Activated T-cell treated with anti-CD3 and anti-CD28 coated beads, Interleukin-2, amount 50 U/mL, for 1 hour (primary cell): ENCODE measurements around the gene CYB5R3.
"Not testable (repeated sequence)": the region's sequence is repeated elsewhere in the genome, so short reads cannot be mapped to it uniquely, and the experiment has no call there.

Experiments used
- DNase-seq: peaks from one replicate; pipeline ENCODE4 v3.0.0-alpha.2; 2020

CYB5R3 gene

DNA sequence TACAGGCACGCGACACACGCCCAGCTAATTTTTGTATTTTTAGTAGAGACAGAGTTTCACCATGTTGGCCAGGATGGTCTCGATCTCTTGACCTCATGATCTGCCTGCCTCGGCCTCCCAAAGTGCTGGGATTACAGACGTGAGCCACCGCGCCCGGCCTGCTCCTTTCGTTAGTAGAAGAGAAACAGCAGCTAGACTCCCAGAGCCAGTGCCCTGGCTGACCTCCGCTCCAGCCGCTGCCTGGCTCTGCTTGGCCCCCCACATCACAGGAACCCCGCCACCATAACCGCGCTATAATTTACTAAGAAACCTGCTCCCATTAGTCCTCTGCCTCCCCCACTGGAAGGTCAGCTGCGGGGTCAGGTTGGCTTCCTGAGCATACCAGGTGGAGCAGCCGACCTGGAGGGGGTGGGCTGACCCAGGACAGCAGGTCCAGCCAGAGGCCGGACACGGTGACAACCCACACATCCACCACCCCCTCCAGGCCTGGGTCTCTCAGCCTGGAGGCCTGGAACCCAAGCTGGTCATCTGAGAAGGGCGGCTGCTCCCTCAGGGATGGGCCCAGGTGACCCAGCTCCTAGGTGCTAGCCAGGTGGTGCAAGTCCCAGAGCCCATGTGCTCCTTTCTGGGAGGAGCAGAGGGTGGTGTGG is 27.0 kb downstream of the CYB5R3 start:
- DNase-seq: no peak

DNA sequence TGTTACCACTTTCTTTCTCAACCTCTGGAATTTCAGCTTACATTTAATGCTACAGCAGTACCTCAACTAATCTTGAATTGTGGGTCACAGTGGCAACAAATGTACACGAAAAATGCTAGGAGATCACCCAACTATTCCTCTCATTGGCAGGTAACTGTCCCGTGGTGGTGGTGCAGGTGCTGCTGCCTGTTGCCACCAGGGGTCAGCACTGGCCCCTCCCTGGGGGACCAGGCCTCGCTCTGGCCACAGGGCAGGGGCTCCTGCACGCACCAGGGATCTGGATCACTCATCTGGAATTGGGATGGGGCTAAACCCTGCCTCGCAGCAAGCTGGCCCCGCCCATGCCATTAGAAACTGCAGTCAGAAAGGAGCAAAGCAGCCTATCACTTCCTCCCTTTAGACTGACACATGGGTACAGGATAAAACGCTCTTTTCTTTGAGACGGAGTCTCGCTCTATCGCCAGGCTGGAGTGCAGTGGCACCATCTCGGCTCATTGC is 27.6 kb downstream of the CYB5R3 start:
- peak; percentile 62 for DNase-seq

DNA sequence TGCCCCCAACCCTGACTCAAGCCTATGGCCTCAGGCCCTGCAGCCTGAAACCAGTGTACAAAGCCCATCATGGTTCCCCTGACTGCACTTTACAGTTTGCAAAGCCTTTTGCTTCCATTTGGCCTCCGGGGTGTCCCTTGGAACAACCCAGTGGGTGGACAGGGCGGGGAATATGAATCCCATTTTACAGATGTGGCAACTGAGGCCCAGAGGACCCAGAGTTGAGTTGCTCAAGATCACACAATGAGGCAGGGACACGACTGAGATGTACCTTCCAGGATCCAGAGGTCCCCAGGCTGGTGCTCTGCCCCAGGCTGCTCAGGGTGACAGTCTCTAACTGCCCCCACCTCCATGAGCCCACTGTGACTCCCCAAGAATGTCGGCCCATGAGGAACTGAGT is 29.1 kb downstream of the CYB5R3 start:
- DNase-seq: no peak

DNA sequence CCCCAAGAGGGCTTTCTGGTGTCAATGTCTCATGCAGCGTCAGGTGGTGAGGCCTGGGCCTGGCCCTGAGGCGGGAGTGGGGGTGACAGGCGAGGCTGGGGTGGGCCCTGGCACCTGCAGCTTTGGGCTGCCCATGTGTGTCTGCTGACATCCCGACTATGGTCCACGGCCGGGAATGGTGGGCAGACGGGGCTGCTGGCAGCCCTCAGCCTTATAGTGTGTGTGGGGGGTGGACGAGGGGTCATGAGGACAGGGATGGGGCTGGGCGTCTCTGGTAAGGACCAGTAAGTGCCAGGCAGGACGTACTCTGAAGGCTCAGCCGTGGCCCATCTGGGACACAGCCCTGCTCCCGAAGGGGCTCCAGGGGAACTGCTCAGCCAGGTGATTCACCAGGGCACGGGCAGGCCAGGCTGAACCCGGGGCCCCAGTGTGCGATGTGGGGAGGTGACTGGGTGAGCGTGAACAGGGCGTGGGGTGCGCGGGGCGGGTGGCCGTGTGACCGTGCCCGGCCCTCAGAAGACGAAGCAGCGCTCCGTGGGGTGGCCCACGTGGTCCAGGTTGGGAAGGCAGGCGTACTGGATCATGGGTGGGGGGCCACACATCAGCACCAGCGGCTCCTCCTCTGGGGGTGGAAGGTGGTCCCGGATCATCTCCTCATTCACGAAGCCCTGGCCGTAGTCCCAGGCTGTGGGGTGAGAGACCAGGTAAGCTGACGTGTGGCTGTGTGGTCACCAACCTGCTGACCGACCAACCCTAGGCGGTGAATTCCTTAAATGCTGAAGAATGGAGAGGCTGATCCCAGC is 29.7 kb downstream of the CYB5R3 start:
- DNase-seq: no peak

DNA sequence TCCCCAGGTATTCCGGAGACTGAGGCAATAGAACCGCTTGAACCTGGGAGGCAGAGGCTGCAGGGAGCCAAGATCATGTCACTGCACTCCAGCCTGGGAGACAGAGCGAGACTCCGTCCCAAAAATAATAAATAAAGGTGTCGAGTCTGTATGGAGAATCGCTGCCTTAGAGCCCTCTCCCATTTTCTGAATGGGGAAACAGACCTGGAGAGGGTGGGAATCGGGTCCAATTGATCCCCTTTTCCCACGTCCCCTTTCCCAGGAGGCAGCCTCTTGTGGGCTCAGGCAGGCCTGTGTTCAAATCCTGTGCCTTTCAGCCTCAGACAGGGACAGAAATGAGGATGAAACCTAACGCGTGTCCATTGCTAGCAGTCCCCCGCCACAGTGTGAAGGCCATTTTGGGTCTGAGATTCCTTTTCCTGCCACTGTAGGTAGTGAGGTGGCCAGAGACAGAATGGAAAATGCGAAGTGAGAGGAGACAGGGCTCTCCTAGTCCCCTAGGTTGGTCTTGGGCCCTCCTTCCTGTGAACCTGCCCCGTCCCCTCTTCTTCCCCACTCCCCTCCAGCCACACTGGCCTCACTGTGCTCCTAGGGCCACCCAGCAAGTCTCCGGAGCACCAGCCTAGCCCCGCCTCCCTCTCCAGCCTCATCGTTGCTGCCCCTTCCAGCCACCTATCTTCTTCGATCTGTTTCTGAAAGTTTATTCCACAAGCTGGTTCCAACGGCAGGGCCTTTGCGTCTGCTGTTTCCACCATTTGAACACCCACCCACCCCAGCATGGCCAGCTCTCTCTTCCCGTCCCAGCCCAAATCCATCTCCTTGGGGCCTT is 31.8 kb downstream of the CYB5R3 start:
- no peak for DNase-seq

DNA sequence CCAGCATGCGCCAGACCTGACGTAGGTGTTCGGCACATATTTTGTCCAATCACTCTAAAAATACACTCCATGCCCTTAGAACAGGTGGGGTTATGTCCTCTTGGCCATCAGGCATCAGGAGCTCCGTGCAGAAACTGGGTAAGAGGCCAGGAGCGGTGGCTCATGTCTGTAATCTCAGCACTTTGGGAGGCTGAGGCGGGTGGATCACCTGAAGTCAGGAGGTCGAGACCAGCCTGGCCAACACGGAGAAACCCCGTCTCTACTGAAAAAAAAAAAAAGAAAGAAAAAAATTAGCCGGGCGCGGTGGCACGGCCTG is 33.4 kb downstream of the CYB5R3 start:
- DNase-seq: not testable (repeated sequence)

DNA sequence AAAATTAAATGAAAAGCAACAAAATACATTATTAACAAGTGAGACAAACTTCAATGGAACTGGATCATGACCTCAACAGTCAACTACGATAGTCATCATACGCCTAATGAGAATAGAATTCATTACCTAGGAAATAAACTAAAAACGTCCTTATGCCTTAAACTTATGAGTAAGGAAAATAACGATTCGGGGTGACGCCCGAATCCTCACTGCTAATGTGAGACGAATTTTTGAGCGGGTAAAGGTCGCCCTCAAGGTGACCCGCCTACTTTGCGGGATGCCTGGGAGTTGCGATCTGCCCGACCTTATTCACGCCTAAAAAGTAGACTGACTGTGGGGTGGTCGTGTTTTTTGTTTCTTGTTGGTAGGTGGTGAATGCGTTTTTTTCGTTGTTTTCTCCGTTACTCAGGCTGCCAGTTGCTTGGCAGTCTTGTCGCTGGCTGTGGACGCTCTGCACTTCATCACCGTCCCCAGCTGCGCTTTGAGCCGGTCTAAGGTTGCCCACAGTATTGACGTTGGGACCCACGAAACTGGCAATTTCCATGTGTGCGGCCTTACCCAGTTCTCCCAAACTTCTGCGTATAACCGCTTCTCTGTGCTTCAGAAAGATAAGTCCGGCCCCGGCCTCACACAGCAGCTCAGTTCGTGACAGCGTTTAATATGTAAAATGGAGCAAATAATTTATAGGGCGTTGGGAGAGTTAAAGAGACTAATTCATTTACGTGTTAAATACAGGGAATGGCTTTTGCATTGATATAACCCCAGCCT is 33.9 kb downstream of the CYB5R3 start:
- DNase-seq: peak; percentile 81

DNA sequence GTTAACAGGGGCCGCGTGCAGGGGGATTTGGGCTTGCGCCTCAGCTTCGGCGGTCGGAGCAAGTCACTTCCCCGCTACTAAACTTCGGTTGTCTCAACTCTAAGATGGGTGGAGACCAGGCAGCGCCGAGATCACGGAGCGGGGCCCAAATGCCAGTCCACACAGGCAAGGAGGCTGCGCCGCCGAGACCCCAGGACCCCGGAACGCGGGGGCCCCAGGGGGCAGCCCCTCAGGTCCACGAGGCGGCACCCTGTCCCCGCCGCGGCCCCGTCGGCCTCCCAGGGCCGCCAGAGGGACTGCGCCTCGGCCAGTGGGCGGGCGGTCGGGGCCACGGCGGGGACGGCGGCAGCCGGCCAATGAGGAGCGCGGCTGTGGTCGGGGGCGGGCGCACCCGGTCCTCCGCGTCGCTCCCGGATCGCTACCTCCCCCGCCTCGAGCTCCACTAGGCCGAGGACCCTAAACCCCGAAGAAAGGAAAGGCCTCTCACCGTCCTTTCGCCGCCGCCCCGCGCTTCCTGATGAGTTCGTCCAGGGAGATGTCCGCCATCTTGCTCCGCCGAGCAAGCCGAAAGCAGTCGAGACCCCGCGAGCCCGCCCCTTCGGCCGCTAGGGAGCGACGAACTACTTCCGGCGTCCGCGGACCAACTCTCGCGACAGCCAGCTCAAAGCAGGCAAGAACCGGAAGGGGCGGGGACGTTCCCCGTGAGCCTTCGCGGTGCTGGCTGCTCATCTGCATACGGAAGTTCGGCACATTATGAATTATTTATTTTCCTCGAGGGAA is 34.7 kb downstream of the CYB5R3 start, which contains the start of gene POLDIP3:
Gene POLDIP3 (minus strand): TSS at position 572 of the 780 bp plus-strand sequence. CDS start 26 bp downstream, at position 546.
- peak; percentile 98 for DNase-seq

DNA sequence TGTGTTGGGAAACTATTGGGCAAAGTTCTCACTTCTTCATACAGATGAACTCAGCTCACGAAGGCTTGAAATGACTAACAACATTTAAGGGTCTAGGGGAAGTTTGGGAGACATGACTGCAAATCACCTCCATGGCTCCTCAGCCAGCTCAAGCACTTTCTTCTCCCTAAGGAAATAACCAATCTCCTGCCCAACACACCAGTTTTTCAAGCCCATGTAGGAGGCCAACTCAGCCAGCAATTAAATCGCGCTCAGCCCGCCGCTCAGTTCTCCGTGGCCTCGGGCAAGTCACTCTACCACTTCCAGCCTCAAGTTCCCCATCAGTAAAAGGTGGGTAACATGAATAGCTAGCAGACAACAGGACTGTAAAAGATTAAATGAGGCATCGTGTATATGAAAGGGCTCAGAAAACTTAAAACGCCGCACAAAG is 35.3 kb downstream of the CYB5R3 start:
- no peak for DNase-seq

DNA sequence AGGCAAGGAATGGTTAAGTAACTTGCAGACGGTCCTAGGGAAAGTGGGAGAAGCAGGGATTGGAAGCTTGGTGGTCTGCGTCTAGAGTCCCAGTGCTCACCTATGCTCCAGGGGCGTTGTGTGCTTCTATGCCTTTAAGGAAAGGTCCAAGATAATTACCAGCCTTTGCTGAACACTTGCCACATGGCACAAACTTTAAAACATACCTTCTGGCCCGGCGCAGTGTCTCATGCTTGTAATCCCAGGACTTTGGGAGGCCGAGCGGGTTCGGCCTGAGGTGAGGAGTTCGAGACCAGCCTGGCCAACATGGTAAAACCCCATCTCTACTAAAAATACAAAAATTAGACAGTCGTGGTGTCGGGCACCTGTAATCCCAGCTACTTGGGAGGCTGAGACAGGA is 36.9 kb downstream of the CYB5R3 start:
- no peak for DNase-seq

DNA sequence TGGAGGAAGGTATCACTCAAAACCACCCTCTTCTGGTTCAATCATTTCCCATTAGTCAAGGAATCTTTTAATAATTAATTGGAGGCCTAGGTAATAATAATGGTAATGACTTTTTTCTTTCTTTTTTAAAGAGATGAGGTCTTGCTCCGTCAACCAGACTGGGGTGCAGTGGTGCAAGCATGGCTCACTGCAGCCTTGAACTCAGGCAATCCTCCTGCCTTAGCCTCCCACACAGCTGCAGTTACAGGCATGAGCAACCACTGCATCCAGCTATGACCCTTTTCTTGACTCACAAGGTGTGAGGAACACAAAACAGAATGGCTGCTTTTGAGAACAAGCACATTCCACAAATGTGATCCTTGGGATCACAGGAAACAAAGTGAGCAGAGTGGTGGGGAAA is 38.1 kb downstream of the CYB5R3 start:
- DNase-seq: no peak

DNA sequence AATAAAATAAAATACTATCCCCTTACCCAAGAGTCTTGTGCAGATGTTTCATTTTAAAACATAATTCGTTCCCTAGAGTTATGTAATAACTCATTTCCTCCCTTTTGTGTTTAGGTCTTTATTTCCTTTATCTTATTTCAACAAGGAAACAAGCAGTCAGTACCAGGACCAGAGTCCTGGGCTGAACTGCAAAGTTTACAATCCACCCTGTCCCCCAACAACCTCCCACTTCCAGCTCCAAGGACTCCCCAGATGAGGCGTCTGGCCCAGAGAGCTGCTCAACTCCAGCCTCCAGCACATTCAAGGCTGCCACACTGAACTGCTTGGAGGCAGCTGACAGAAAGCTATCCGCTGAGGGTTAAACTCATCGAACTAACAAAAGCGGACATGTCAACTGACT is 39.0 kb downstream of the CYB5R3 start:
- no peak for DNase-seq

DNA sequence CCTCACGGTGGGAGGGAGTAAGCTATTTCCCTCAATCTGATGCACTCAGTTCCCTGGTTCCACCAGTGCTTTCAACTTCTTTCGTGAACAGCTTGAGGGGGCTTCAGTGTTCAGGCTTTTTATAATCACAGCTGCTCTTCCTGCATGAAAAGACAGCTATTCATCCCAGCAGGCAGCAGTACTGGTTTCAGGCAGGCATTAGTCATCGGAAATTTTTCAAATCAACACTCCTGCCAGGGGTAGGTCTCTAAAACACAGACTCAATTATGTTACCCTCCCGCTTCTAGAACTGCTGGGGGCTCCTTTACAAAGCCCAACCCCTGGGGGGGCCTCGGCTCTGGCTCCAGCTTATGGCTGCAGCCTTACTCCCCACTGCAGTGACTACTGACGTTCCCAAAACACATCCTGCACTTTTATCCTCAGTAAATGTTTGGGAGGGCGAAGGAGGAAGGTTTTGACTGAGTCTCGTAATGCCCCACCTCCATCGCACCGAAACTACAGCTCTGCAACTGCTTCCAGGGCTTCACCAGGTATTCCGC is 40.3 kb downstream of the CYB5R3 start:
- DNase-seq: no peak

DNA sequence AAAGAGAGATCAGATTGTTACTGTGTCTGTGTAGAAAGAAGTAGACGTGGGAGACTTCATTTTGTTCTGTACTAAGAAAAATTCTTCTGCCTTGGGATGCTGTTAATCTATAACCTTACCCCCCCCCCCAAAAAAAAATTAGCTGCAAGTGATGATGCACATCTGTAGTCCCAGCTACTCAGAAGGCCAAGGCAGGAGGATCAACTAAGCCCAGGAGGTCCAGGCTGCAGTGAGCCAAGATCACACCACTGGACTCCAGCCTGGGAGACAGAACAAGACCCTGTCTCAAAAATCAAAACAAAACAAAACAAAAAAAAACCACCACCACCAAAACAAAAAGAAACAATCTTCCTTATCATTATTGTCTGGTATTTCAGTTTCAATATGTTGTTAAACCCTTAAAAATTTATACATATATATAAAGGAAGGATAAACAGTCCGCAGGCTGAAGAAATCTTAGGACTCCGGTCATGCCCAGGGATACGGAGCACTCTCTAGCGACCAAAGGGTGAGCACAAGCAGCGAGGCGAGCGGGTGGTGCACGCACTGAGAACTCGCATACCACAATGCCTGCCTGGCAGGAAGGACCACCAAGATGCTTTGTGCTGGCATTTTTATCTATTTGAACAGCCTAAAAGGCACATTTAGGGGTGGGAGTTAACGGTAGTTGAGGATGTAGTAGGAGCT is 40.9 kb downstream of the CYB5R3 start:
- DNase-seq: no peak

DNA sequence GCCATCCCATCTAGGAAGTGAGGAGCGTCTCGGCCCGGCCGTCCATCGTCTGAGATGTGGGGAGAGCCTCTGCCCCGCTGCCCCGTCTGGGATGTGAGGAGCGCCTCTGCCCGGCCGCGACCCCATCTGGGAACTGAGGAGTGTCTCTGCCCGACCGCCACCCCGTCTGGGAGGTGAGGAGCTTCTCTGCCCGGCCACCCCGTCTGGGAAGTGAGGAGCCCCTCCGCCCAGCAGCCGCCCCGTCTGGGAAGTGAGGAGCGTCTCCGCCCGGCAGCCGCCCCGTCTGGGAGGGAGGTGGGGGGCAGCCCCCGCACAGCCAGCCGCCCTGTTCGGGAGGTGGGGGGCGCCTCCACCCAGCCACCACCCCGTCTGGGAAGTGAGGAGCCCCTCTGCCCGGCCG is 41.6 kb downstream of the CYB5R3 start:
- DNase-seq: not testable (repeated sequence)

DNA sequence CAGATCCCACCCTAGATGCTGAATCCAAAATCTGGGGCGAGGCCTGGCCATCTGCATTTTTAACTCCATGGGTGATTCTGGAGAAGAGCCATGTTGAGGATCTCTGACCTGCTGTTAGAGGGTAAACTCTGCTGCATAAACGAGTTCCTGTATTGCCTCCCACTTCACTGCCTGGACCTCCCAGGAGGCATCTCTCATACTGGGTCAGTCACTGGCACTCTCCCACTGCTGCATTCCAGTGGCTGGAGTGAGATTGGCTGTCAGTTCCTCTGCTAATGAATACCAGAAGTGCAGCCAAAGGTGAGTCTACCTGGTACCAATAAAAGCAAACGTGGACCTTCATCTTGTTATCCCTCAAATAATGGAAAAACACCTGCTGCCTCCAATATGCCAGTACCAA is 44.8 kb downstream of the CYB5R3 start:
- DNase-seq: no peak

DNA sequence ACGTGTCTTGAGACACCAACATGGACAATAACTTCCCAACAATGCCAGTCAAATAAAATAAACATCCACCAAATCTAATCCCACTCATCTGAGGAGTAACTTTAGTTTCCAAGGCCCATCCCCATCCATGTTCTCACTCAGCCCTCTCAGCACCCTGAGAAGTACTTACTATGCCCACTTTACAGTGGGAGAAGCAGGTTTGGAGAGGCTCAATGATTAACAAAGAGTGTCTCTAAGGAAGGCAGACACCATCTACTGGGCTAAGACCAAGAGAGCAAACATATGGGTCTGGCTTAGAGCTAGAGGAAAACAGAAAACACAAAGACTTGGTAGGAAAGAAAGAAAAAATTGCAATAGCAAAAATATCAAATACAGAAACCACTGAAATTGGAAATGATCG is 45.8 kb downstream of the CYB5R3 start:
- no peak for DNase-seq

DNA sequence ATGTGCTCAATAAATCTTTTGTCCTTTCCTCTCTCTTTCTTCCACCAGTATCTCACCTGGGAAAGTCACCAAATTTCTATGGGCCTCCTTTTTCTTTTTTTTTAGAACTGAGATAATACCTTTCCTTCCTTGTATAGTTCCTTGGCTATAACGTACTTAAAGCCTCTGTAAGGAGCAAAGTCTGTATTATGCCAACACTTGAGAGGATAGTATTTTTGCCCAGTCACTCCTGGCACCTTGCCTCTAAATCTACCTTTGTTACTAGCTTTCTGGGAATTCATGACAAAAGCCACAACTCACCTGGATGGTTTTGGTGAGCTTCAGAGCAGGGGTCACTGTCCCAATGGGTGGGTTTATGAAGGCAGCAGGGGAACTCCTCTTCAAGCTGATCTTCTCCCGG is 46.7 kb downstream of the CYB5R3 start:
- DNase-seq: no peak

DNA sequence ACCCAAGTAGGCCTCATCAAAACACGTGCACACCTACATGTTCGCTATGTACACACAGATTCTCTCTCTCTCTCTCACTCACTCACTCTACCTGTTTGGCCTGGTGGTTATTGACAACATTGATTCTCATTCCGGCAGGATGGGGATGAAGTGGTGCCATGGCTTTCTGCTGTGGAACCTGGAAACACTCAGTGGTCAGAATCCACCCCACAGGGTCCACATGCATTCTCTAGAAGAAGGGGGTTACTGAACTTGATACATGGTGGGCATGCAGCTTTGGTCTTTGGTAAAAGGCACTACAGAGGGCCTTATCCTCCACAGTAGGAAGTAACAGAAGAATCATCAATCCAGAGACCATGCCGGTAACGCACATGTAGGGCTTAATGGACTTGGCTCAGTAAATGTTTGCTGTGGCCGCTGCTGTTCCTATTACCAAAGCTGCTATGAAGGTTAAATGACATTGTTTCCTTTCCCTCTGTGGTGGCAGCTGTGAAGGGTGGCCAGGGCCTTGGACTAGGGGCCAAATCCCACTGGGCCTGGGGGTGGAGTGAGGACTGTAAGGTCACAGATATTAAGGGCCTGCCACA is 47.2 kb downstream of the CYB5R3 start:
- DNase-seq: no peak

DNA sequence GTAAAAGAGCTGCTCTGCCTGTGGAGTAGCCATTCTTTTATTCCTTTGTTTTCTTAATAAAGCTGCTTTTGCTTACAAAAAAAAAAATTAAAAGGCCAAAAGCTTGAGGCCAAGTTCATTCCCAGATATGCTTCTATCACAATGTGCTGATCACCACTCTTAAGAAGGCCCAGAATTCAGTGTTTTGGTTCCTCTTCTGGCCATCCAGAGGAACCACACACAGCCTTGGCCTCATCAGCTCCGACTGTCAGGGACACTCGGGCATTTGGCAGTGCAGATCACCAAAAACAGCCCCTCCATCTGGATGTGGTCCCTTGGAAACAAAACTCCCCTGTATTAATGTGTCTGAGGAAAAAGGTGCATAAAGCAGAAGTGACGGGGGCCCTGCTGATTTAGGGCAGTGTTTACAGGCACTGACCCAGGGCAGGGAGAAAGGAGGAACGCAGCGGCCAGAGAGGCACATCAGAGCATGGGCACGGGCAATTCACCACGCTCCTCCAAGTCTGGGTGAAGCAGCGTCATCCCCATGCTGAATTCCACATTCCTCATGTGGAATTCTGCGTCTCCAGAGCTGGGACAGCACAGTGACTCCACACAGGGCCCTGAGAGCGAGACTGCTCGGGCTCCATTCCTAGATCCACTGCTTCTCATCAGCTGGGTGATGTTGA is 52.2 kb downstream of the CYB5R3 start:
- DNase-seq: no peak
